ENCODE data around the gene NKX6-1.

- TF ChIP-seq CTCF (conservative IDR thresholded peaks at IDR 0.05; ENCODE audit: low read length) (no peak), EZH2phosphoT487 (IDR thresholded peaks at IDR 0.05; ENCODE audit: borderline replicate concordance) (no peak)
Measured at GRCh38 chr4:84535901-84536300, 36.8 kb upstream of the NKX6-1 start.

Measured in Loucy (cell line).